ENCODE measurements around the gene TAPBPL.
A peak's percentile ranks its signal among the peaks of the same experiment; 100 is the strongest.

TAPBPL gene

GRCh38 chr12:6435961-6436715, 15.7 kb upstream of the TAPBPL start:
- no peak for DNase-seq (ENCODE audit: low read depth)

GRCh38 chr12:6437586-6437985, 14.3 kb upstream of the TAPBPL start:
- no peak for DNase-seq (ENCODE audit: low read depth)

GRCh38 chr12:6438345-6438744, 13.5 kb upstream of the TAPBPL start:
- no peak for DNase-seq (ENCODE audit: low read depth)

- DNase-seq (ENCODE audit: low read depth): no peak
Observed at GRCh38 chr12:6440391-6440790, 11.5 kb upstream of the TAPBPL start.

- DNase-seq (ENCODE audit: low read depth): no peak
Observed at GRCh38 chr12:6442836-6443235, 9.0 kb upstream of the TAPBPL start.

- DNase-seq (ENCODE audit: low read depth): no peak
Observed at GRCh38 chr12:6443361-6443983, 8.4 kb upstream of the TAPBPL start.

- DNase-seq (ENCODE audit: low read depth): no peak
Observed at GRCh38 chr12:6444031-6444430, 7.8 kb upstream of the TAPBPL start.

- DNase-seq (ENCODE audit: low read depth): no peak
Observed at GRCh38 chr12:6444704-6445688, 6.8 kb upstream of the TAPBPL start, which contains the start of gene CD27. CD27 (plus strand) TSS chr12:6444955; CDS start chr12:6445096, 141 bp downstream.

GRCh38 chr12:6450091-6450868, 1.6 kb upstream of the TAPBPL start:
- DNase-seq (ENCODE audit: low read depth): no peak

GRCh38 chr12:6450869-6451347, 934 bp upstream of the TAPBPL start:
- no peak for DNase-seq (ENCODE audit: low read depth)

- no peak for DNase-seq (ENCODE audit: low read depth)
Observed at GRCh38 chr12:6452245-6452943, 552 bp downstream of the TAPBPL start.

GRCh38 chr12:6452944-6453630, 1.2 kb downstream of the TAPBPL start:
- DNase-seq (ENCODE audit: low read depth): no peak

- no peak for DNase-seq (ENCODE audit: low read depth)
Observed at GRCh38 chr12:6457220-6457945, 5.5 kb downstream of the TAPBPL start.

- DNase-seq (ENCODE audit: low read depth): no peak
Observed at GRCh38 chr12:6458281-6459003, 6.6 kb downstream of the TAPBPL start.

GRCh38 chr12:6459004-6459337, 7.1 kb downstream of the TAPBPL start:
- no peak for DNase-seq (ENCODE audit: low read depth)

GRCh38 chr12:6460751-6461371, 9.0 kb downstream of the TAPBPL start:
- no peak for DNase-seq (ENCODE audit: low read depth)

- DNase-seq (ENCODE audit: low read depth): peak; percentile 58
Observed at GRCh38 chr12:6461401-6462233, 9.8 kb downstream of the TAPBPL start.

Data from activated T-cell treated with anti-CD3 and anti-CD28 coated beads for 1 hour (primary cell).